Measurements from ENCODE around the gene SLC16A12.

SLC16A12 gene

GRCh38 chr10:89403043-89403442 lies 132.4 kb downstream of the SLC16A12 start:
- no peaks in the 10 kb centered on the region for H3K27me3 ChIP-seq (replicated peaks in 2 of 5; ENCODE audit: control insufficient read depth in 4 of 5, insufficient read depth in 5 of 5, low read length in 4 of 5)
- DNase-seq, result no peak
- ChIA-PET POLR2A (no interaction called here), CTCF (interaction anchor here (0.9 to 1.8 kb wide), 6 partner anchors 9 to 21 kb away, joined by 3 to 6 read pairs (median 4); partner anchors contain the start of gene IFIT5)
- no peak overlapping the region for H3K27ac ChIP-seq (ENCODE audit: insufficient read depth in 1 of 2, low read depth in 1 of 2, low read length in 2 of 2, poor library complexity in 1 of 2, severe bottlenecking in 2 of 2)
- no peaks in the 10 kb centered on the region for H3K4me1 ChIP-seq (ENCODE audit: control extremely low read depth in 1 of 4, control insufficient read depth in 4 of 4, insufficient read depth in 4 of 4, low read length in 3 of 4)
- WGBS (ENCODE audit: insufficient coverage), result 100% methylated on average over 1 of the region's 2 CpGs
- H3K4me3 ChIP-seq (ENCODE audit: control insufficient read depth in 1 of 7, extremely low read depth in 1 of 7, insufficient read depth in 4 of 7, low read depth in 2 of 7, low read length in 6 of 7), result no peak overlapping the region
- peaks cover 0 to 20% (median 11%) of the 10 kb centered on the region in 4 experiments for H3K36me3 ChIP-seq (ENCODE audit: control insufficient read depth in 4 of 4, insufficient read depth in 4 of 4, low read length in 3 of 4)
- no peaks in the 10 kb centered on the region for H3K9me3 ChIP-seq (ENCODE audit: control extremely low read depth in 1 of 5, control insufficient read depth in 4 of 5, insufficient read depth in 2 of 5, low read depth in 1 of 5, low read length in 4 of 5)

GRCh38 chr10:89399956-89400355 lies 135.4 kb downstream of the SLC16A12 start:
- Histone ChIP-seq H3K9me3 (ENCODE audit: control extremely low read depth in 1 of 5, control insufficient read depth in 4 of 5, insufficient read depth in 2 of 5, low read depth in 1 of 5, low read length in 4 of 5) (no peaks in the 10 kb centered on the region), H3K27me3 (replicated peaks in 2 of 5; ENCODE audit: control insufficient read depth in 4 of 5, insufficient read depth in 5 of 5, low read length in 4 of 5) (no peaks in the 10 kb centered on the region), H3K4me3 (ENCODE audit: control insufficient read depth in 1 of 7, extremely low read depth in 1 of 7, insufficient read depth in 4 of 7, low read depth in 2 of 7, low read length in 6 of 7) (no peak overlapping the region), H3K36me3 (ENCODE audit: control insufficient read depth in 4 of 4, insufficient read depth in 4 of 4, low read length in 3 of 4) (peaks cover 0 to 21% (median 9%) of the 10 kb centered on the region in 4 experiments), H3K4me1 (ENCODE audit: control extremely low read depth in 1 of 4, control insufficient read depth in 4 of 4, insufficient read depth in 4 of 4, low read length in 3 of 4) (peaks cover 0 to 2% (median 0%) of the 10 kb centered on the region in 4 experiments), H3K27ac (ENCODE audit: insufficient read depth in 1 of 2, low read depth in 1 of 2, low read length in 2 of 2, poor library complexity in 1 of 2, severe bottlenecking in 2 of 2) (no peak overlapping the region)
- ChIA-PET CTCF (no interaction called here), POLR2A (no interaction called here)
- no peak for DNase-seq
- 80% methylated on average over 1 of the region's 1 CpG for WGBS (ENCODE audit: insufficient coverage)

- Histone ChIP-seq H3K9me3 (ENCODE audit: control extremely low read depth in 1 of 5, control insufficient read depth in 4 of 5, insufficient read depth in 2 of 5, low read depth in 1 of 5, low read length in 4 of 5) (no peaks in the 10 kb centered on the region), H3K4me3 (ENCODE audit: control insufficient read depth in 1 of 7, extremely low read depth in 1 of 7, insufficient read depth in 4 of 7, low read depth in 2 of 7, low read length in 6 of 7) (no peak overlapping the region), H3K27ac (ENCODE audit: insufficient read depth in 1 of 2, low read depth in 1 of 2, low read length in 2 of 2, poor library complexity in 1 of 2, severe bottlenecking in 2 of 2) (no peak overlapping the region), H3K36me3 (ENCODE audit: control insufficient read depth in 4 of 4, insufficient read depth in 4 of 4, low read length in 3 of 4) (peaks cover 0 to 13% (median 7%) of the 10 kb centered on the region in 4 experiments), H3K27me3 (replicated peaks in 2 of 5; ENCODE audit: control insufficient read depth in 4 of 5, insufficient read depth in 5 of 5, low read length in 4 of 5) (no peaks in the 10 kb centered on the region), H3K4me1 (ENCODE audit: control extremely low read depth in 1 of 4, control insufficient read depth in 4 of 4, insufficient read depth in 4 of 4, low read length in 3 of 4) (peaks cover 3 to 16% (median 9%) of the 10 kb centered on the region in 4 experiments)
- POLR2A ChIA-PET, result no interaction called here
- DNase-seq, result no peak
- CTCF ChIA-PET, result interaction anchor here (0.9 kb wide), 1 partner anchor 9 kb away, joined by 3 read pairs; no protein-coding TSS in a partner anchor
- WGBS (ENCODE audit: insufficient coverage), result 100% methylated on average over 4 of the region's 5 CpGs
Observed at GRCh38 chr10:89398003-89398749, 137.2 kb downstream of the SLC16A12 start.

- ChIA-PET POLR2A (no interaction called here), CTCF (interaction anchor here (1.3 kb wide), 1 partner anchor 149 kb away, joined by 3 read pairs; no protein-coding TSS in a partner anchor)
- no peak overlapping the region for H3K4me3 ChIP-seq (ENCODE audit: control insufficient read depth in 1 of 7, extremely low read depth in 1 of 7, insufficient read depth in 4 of 7, low read depth in 2 of 7, low read length in 6 of 7)
- no peak for DNase-seq
- H3K27me3 ChIP-seq (replicated peaks in 2 of 5; ENCODE audit: control insufficient read depth in 4 of 5, insufficient read depth in 5 of 5, low read length in 4 of 5), result no peaks in the 10 kb centered on the region
- H3K27ac ChIP-seq (ENCODE audit: insufficient read depth in 1 of 2, low read depth in 1 of 2, low read length in 2 of 2, poor library complexity in 1 of 2, severe bottlenecking in 2 of 2), result no peak overlapping the region
- WGBS (ENCODE audit: insufficient coverage), result 100% methylated on average over 1 of the region's 2 CpGs
- no peaks in the 10 kb centered on the region for H3K9me3 ChIP-seq (ENCODE audit: control extremely low read depth in 1 of 5, control insufficient read depth in 4 of 5, insufficient read depth in 2 of 5, low read depth in 1 of 5, low read length in 4 of 5)
- peaks cover 0 to 5% (median under 1%) of the 10 kb centered on the region in 4 experiments for H3K36me3 ChIP-seq (ENCODE audit: control insufficient read depth in 4 of 4, insufficient read depth in 4 of 4, low read length in 3 of 4)
- peaks cover 18 to 36% (median 21%) of the 10 kb centered on the region in 4 experiments for H3K4me1 ChIP-seq (ENCODE audit: control extremely low read depth in 1 of 4, control insufficient read depth in 4 of 4, insufficient read depth in 4 of 4, low read length in 3 of 4)
Observed at GRCh38 chr10:89395141-89395540, 140.3 kb downstream of the SLC16A12 start.

DNA sequence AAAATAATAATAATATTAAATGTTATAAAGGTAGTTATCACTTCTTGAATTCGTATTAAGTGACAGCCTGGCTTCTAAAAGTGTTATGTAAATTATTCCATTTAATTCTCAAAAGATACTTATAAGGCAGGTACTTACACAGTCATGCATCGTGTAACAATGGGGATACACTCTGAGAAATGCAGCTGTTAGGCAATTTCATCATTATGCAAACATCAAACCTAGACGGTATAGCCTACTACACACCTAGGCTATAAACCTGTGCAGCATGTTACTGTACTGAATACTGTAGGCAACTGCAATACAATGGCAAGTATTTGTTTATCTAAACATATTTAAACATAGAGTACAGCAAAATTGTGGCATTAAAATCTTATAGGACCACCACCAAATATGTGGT lies 141.5 kb downstream of the SLC16A12 start:
- H3K4me3 ChIP-seq (ENCODE audit: control insufficient read depth in 1 of 7, extremely low read depth in 1 of 7, insufficient read depth in 4 of 7, low read depth in 2 of 7, low read length in 6 of 7), result peak overlapping the region in 2 of 7 experiments; percentile 28 to 35
- H3K27me3 ChIP-seq (replicated peaks in 2 of 5; ENCODE audit: control insufficient read depth in 4 of 5, insufficient read depth in 5 of 5, low read length in 4 of 5), result no peaks in the 10 kb centered on the region
- peaks cover 18 to 36% (median 21%) of the 10 kb centered on the region in 4 experiments for H3K4me1 ChIP-seq (ENCODE audit: control extremely low read depth in 1 of 4, control insufficient read depth in 4 of 4, insufficient read depth in 4 of 4, low read length in 3 of 4)
- H3K36me3 ChIP-seq (ENCODE audit: control insufficient read depth in 4 of 4, insufficient read depth in 4 of 4, low read length in 3 of 4), result peaks cover 0 to 5% (median 0%) of the 10 kb centered on the region in 4 experiments
- 20% methylated on average over 1 of the region's 3 CpGs for WGBS (ENCODE audit: insufficient coverage)
- no peak for DNase-seq
- ChIA-PET CTCF (interaction anchor here (1.0 to 1.2 kb wide), 3 partner anchors 10 to 102 kb away, joined by 3 to 4 read pairs (median 3); partner anchors contain the start of gene IFIT3), POLR2A (no interaction called here)
- no peak overlapping the region for H3K27ac ChIP-seq (ENCODE audit: insufficient read depth in 1 of 2, low read depth in 1 of 2, low read length in 2 of 2, poor library complexity in 1 of 2, severe bottlenecking in 2 of 2)
- H3K9me3 ChIP-seq (ENCODE audit: control extremely low read depth in 1 of 5, control insufficient read depth in 4 of 5, insufficient read depth in 2 of 5, low read depth in 1 of 5, low read length in 4 of 5), result no peaks in the 10 kb centered on the region

DNA sequence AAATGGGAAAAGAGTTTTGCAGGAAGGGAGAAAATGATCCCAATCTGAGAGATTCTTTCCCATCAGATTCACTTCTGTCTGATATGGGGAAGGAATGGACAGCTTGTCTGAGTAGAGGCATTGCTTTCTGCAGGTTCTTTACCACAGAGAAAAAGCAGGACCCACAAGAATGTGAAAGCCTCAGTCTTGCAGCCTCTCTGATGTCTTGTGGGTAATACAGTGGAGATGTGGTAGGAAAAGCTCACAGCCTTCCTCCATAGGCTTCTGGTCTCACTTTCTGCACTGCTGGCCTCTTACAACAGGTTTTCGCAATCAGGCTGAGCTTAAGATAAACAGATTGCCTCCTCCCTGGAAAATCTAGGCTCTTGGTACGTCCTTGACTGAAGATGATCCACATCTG lies 142.4 kb downstream of the SLC16A12 start:
- POLR2A ChIA-PET, result interaction anchor here (0.9 kb wide), 1 partner anchor 140 kb away, joined by 3 read pairs; no protein-coding TSS in a partner anchor
- CTCF ChIA-PET, result interaction anchor here (0.9 to 2.4 kb wide), 7 partner anchors 9 to 101 kb away, joined by 3 to 10 read pairs (median 4); partner anchors contain the start of genes IFIT2 and IFIT3
- peaks cover 0 to 3% (median 0%) of the 10 kb centered on the region in 4 experiments for H3K36me3 ChIP-seq (ENCODE audit: control insufficient read depth in 4 of 4, insufficient read depth in 4 of 4, low read length in 3 of 4)

More for the DNA sequence above, 142.4 kb downstream of the SLC16A12 start:
- H3K27me3 ChIP-seq (replicated peaks in 2 of 5; ENCODE audit: control insufficient read depth in 4 of 5, insufficient read depth in 5 of 5, low read length in 4 of 5), result no peaks in the 10 kb centered on the region
- peak overlapping the region in 6 of 7 experiments; percentile 74 to 95 (median 90) for H3K4me3 ChIP-seq (ENCODE audit: control insufficient read depth in 1 of 7, extremely low read depth in 1 of 7, insufficient read depth in 4 of 7, low read depth in 2 of 7, low read length in 6 of 7)
- 37% methylated on average over 2 of the region's 2 CpGs for WGBS (ENCODE audit: insufficient coverage)
- H3K4me1 ChIP-seq (ENCODE audit: control extremely low read depth in 1 of 4, control insufficient read depth in 4 of 4, insufficient read depth in 4 of 4, low read length in 3 of 4), result peaks cover 18 to 36% (median 21%) of the 10 kb centered on the region in 4 experiments
- peak in 2 of 3 donors; percentile 60 to 68 for DNase-seq
- H3K27ac ChIP-seq (ENCODE audit: insufficient read depth in 1 of 2, low read depth in 1 of 2, low read length in 2 of 2, poor library complexity in 1 of 2, severe bottlenecking in 2 of 2), result peak overlapping the region in 1 of 2 experiments; percentile 80
- no peaks in the 10 kb centered on the region for H3K9me3 ChIP-seq (ENCODE audit: control extremely low read depth in 1 of 5, control insufficient read depth in 4 of 5, insufficient read depth in 2 of 5, low read depth in 1 of 5, low read length in 4 of 5)
